K562 (cell line): ENCODE measurements around the gene ERP29. TPM values are rescaled to one million over a fixed set of nuclear protein-coding genes. Genes with fewer than 3 reads are reported as not detected.
A peak's percentile ranks its signal among the peaks of the same experiment; 100 is the strongest.

ENCODE experiments used
- CSDE1 ChIP-seq, 2 experiments: fragments of 450-650 bp; IDR thresholded peaks; 2 replicates each; pipeline ENCODE4 v1.6.1; 2016; ENCODE audit warnings: mild to moderate bottlenecking in 1 of 2
- ESRRB ChIP-seq: fragments of 250-450 bp; sonication (Bioruptor Pico); IDR thresholded peaks from 2 replicates; pipeline ENCODE4 v1.5.0; 2020; ENCODE audit warnings: mild to moderate bottlenecking, moderate library complexity, borderline replicate concordance
- FOSL1 ChIP-seq: fragments of 200-800 bp; sonication (Bioruptor generic); conservative IDR thresholded peaks from 2 replicates; pipeline ENCODE4 v1.6.1; 2016; ENCODE audit warnings: missing genetic modification characterization, missing compliant biosample characterization
- FOXK2 ChIP-seq, 2 experiments: fragments of 450-650 bp; IDR thresholded peaks in 1 of 2; conservative IDR thresholded peaks in 1 of 2; 2 replicates each; pipeline ENCODE4 v1.6.1; 2016; ENCODE audit warnings: low read depth in 2 of 2, mild to moderate bottlenecking in 1 of 2
- HLTF ChIP-seq: fragments of 450-650 bp; IDR thresholded peaks from 2 replicates; pipeline ENCODE4 v1.6.1; 2016
- KLF1 ChIP-seq: fragments of 450-650 bp; IDR thresholded peaks from 2 replicates; pipeline ENCODE4 v1.6.1; 2016; ENCODE audit warnings: missing genetic modification characterization, missing compliant biosample characterization
- LARP7 ChIP-seq: fragments of 450-650 bp; IDR thresholded peaks from 2 replicates; pipeline ENCODE4 v1.6.1; 2016
- MTA3 ChIP-seq: fragments of 450-650 bp; formaldehyde crosslinking; IDR thresholded peaks from 2 replicates; pipeline ENCODE4 v1.6.1; 2017; ENCODE audit warnings: mild to moderate bottlenecking, borderline replicate concordance
- SREBF1 ChIP-seq: fragments of 150-350 bp; IDR thresholded peaks from 2 replicates; pipeline ENCODE4 v1.6.1; 2014; ENCODE audit warnings: antibody characterized with exemption, low read depth, low read length, borderline replicate concordance
- THRAP3 ChIP-seq: fragments of 450-650 bp; IDR thresholded peaks from 2 replicates; pipeline ENCODE4 v1.6.1; 2016; ENCODE audit warnings: mild to moderate bottlenecking, inconsistent platforms, borderline replicate concordance
- ZNF12 ChIP-seq: sonication (generic); formaldehyde crosslinking; IDR thresholded peaks from 2 replicates; pipeline ENCODE4 v1.4.0; 2020; ENCODE audit warnings: mild to moderate bottlenecking, missing genetic modification reagents
- ZNF212 ChIP-seq: fragments of 450-650 bp; formaldehyde crosslinking; IDR thresholded peaks from 2 replicates; pipeline ENCODE4 v1.4.0; 2020; ENCODE audit warnings: mild to moderate bottlenecking
- ZNF699 ChIP-seq: fragments of 250-450 bp; sonication (Bioruptor Pico); IDR thresholded peaks from 2 replicates; pipeline ENCODE4 v1.8.0; 2021; ENCODE audit warnings: mild to moderate bottlenecking, moderate library complexity; ENCODE audit not compliant: insufficient replicate concordance
- polyA plus RNA-seq, 8 experiments: library from polyadenylated mRNA; depleted of rRNA in 4 of 8; stranded (reverse) in 5 of 8; unstranded in 3 of 8; fragments of >200 nt; fragmentation: Nextera tagmentation in 2 of 8; fragmentation: Illumina TruSeq in 1 of 8; extraction: Ambion mirVana in 2 of 8; extraction: Trizol in 1 of 8; gene quantifications; 2 replicates each; pipeline versions ENCODE4 v1.2.1 to v1.2.3, GENCODE V29; 2011 to 2014; ENCODE audit warnings: inconsistent platforms in 1 of 8, missing spikeins in 1 of 8
- total RNA-seq, 7 experiments: library from RNA; depleted of rRNA in 6 of 7; stranded (reverse); fragments of >200 nt in 6 of 7; fragmentation: Illumina TruSeq in 2 of 7; extraction: Trizol in 2 of 7; gene quantifications; 2 replicates each; pipeline versions ENCODE4 v1.2.1 to v1.2.3, GENCODE V29; 2011 to 2021; ENCODE audit warnings: low replicate concordance in 1 of 7
- TF ChIP-seq, protein P1 (sequence below): fragments of 250-450 bp; sonication (Bioruptor Pico); IDR thresholded peaks from 2 replicates; pipeline ENCODE4 v1.5.0; 2021; ENCODE audit warnings: mild to moderate bottlenecking, moderate library complexity
- TF ChIP-seq, protein P2 (sequence below): fragments of 450-650 bp; formaldehyde crosslinking; IDR thresholded peaks from 2 replicates; pipeline ENCODE4 v1.4.0; 2022; ENCODE audit warnings: mild to moderate bottlenecking, moderate library complexity
- TF ChIP-seq, protein P3 (sequence below): fragments of 250-450 bp; sonication (Bioruptor Pico); IDR thresholded peaks from 2 replicates; pipeline ENCODE4 v1.8.0; 2021; ENCODE audit warnings: moderate library complexity, mild to moderate bottlenecking, inconsistent platforms
- TF ChIP-seq, protein P4 (sequence below): sonication (generic); formaldehyde crosslinking; IDR thresholded peaks from 2 replicates; pipeline ENCODE4 v1.8.0; 2023; ENCODE audit warnings: mild to moderate bottlenecking, missing genetic modification reagents

The ERP29 gene
- total and polyA plus RNA-seq, 9 of the 15 experiments (the other 6 are each of a cell fraction or from before 2014, with no cell fraction given): 42.4 to 146 (median 111) TPM

DNA sequence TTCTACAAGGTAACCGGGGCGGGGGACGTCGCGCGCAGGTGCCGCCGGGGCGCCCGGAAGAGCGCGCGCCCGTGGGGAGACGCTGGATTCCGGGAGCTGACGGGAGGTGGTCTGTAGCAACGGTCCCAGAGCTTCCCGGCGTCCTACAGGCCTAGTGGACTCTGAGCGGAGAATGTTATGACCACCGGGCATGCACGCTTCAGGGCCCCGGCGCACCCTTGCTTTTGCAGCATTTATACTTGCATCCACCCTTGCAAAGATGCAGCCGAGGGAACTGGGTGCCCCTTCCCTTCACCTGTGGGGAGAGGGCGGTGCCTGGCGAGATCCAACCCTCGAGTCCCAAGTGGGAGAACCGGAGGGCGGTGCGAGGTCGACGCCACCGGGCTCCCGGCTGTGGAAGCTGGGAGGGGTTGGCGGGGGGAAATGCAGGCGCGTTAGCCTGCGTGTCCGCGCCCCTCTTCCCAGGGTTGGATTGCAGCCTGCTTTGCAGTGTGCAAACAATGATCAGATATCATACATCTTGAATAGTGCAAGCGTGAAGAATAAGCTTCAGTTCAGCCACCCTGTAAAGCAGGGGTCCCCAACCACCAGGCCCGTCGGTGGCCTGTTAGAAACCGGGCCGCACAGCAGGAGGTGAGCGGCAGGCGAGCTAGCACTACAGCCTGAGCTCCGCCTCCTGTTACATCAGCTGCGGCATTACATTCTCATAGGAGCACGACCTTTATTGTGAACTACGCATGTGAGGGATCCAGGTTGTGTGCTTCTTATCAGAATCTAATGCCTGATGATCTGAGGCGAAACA, 576 bp downstream of the ERP29 start (continued):
- TF ChIP-seq, protein P1, sequence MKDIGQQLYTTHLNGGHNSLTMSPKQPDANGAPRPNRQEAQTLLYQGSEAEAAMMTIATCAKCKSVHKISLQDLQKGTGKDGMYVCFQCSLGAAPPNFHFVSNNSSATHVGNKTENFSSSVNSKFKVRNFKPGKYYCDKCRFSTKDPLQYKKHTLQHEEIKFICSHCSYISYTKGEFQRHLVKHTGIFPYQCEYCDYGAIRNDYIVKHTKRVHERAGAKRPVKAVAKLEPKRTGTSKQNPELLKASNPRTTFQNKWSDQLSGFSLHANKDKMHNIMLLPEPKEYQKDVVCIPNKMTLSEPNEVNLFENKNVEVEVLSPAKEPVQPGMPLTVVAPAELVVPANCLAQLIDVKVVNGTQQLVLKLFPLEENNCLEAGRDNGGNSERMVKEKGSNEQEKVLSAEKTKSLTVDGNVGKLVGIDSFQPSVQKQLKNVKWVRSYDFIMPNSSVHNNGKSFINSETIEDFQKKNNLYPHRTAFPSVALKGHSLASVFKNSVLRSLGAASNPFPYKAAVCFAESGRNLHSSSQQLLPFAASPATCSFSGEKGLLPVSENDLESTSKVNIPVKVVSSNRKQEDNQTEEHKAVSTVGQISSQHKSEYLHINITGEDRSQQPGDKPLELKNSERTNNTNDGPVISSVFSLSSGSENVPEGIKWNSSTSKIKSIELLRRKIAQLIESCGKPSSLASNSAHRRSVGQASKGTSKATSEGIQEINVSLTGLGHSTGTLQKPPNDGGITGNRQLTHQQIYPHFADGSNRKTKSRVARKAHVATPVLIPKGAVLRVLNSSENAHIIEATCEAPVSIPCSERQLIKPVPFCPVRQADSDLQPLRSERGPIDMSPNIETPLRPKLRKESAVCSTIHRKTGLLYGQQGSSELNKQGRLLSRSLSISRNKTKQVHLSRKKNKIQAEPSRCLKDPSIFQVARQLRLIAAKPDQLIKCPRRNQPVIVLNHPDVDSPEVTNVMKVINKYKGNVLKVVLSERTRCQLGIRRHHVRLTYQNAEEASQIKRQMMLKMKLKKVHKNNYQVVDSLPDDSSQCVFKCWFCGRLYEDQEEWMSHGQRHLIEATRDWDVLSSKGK (CRISPR knock-in tag): no peak
- TF ChIP-seq, protein P2, sequence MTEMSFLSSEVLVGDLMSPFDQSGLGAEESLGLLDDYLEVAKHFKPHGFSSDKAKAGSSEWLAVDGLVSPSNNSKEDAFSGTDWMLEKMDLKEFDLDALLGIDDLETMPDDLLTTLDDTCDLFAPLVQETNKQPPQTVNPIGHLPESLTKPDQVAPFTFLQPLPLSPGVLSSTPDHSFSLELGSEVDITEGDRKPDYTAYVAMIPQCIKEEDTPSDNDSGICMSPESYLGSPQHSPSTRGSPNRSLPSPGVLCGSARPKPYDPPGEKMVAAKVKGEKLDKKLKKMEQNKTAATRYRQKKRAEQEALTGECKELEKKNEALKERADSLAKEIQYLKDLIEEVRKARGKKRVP: peak; percentile 84
- no peak for TF ChIP-seq HLTF
- TF ChIP-seq, protein P3, sequence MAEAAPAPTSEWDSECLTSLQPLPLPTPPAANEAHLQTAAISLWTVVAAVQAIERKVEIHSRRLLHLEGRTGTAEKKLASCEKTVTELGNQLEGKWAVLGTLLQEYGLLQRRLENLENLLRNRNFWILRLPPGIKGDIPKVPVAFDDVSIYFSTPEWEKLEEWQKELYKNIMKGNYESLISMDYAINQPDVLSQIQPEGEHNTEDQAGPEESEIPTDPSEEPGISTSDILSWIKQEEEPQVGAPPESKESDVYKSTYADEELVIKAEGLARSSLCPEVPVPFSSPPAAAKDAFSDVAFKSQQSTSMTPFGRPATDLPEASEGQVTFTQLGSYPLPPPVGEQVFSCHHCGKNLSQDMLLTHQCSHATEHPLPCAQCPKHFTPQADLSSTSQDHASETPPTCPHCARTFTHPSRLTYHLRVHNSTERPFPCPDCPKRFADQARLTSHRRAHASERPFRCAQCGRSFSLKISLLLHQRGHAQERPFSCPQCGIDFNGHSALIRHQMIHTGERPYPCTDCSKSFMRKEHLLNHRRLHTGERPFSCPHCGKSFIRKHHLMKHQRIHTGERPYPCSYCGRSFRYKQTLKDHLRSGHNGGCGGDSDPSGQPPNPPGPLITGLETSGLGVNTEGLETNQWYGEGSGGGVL (CRISPR knock-in tag): no peak
- TF ChIP-seq SREBF1: no peak
- TF ChIP-seq ZNF12 (CRISPR knock-in tag): no peak
- TF ChIP-seq ZNF699 (CRISPR knock-in tag): no peak
- no peak; a peak in 1 of 4 replicates for TF ChIP-seq CSDE1 (IDR thresholded peaks at IDR 0.05)
- TF ChIP-seq, protein P4, sequence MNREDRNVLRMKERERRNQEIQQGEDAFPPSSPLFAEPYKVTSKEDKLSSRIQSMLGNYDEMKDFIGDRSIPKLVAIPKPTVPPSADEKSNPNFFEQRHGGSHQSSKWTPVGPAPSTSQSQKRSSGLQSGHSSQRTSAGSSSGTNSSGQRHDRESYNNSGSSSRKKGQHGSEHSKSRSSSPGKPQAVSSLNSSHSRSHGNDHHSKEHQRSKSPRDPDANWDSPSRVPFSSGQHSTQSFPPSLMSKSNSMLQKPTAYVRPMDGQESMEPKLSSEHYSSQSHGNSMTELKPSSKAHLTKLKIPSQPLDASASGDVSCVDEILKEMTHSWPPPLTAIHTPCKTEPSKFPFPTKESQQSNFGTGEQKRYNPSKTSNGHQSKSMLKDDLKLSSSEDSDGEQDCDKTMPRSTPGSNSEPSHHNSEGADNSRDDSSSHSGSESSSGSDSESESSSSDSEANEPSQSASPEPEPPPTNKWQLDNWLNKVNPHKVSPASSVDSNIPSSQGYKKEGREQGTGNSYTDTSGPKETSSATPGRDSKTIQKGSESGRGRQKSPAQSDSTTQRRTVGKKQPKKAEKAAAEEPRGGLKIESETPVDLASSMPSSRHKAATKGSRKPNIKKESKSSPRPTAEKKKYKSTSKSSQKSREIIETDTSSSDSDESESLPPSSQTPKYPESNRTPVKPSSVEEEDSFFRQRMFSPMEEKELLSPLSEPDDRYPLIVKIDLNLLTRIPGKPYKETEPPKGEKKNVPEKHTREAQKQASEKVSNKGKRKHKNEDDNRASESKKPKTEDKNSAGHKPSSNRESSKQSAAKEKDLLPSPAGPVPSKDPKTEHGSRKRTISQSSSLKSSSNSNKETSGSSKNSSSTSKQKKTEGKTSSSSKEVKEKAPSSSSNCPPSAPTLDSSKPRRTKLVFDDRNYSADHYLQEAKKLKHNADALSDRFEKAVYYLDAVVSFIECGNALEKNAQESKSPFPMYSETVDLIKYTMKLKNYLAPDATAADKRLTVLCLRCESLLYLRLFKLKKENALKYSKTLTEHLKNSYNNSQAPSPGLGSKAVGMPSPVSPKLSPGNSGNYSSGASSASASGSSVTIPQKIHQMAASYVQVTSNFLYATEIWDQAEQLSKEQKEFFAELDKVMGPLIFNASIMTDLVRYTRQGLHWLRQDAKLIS (CRISPR knock-in tag): no peak
- peak; percentile 36; the same call in 1 of the 2 replicates for TF ChIP-seq MTA3
- TF ChIP-seq ESRRB (CRISPR knock-in tag): no peak
- no peak for TF ChIP-seq FOSL1 (tag)
- TF ChIP-seq KLF1 (tag): 0 out of 2 replicates have a peak, but pooled peaks have one; percentile 43
- no peak for TF ChIP-seq FOXK2 (conservative IDR thresholded peaks at IDR 0.05 in 1 of 2, IDR thresholded peaks at IDR 0.05 in 1 of 2; ENCODE audit: low read depth in 2 of 2)
- no peak for TF ChIP-seq THRAP3
- no peak for TF ChIP-seq LARP7
- no peak for TF ChIP-seq ZNF212 (CRISPR knock-in tag)
